Measurements from ENCODE around the gene SAP130. TPM values are rescaled to one million over a fixed set of nuclear protein-coding genes. Genes with fewer than 3 reads are reported as not detected.

SAP130 gene
- total and polyA plus RNA-seq, 2 of the 4 experiments (the other 2 are of a cell fraction) = 6.1 to 17.1 TPM

GRCh38 chr2:127935337-127935736, 92.5 kb downstream of the SAP130 start:
- no peak overlapping the region for H3K56ac ChIP-seq (ENCODE audit: extremely low read depth, insufficient read depth, low read length)
- H4K5ac ChIP-seq (ENCODE audit: low read depth, low read length) = no peak overlapping the region
- no peak overlapping the region for H3K14ac ChIP-seq (replicated peaks; ENCODE audit: low read depth, low read length)
- 78% methylated on average over 3 of the region's 6 CpGs; no CpG with 5 or more reads in 1 of the 2 experiments for WGBS, 2 experiments (ENCODE audit: extremely low coverage in 2 of 2, insufficient read length in 1 of 2)
- no peak overlapping the region for H4K8ac ChIP-seq (ENCODE audit: low read depth in 2 of 2, low read length in 2 of 2)
- ATAC-seq (ENCODE audit: low read depth) (no peak), DNase-seq (no peak)
- no peak overlapping the region for H2BK5ac ChIP-seq (ENCODE audit: low read depth, low read length, poor library complexity, severe bottlenecking)
- H2AK9ac ChIP-seq (replicated peaks; ENCODE audit: low read depth, low read length, poor library complexity) = no peak overlapping the region
- in situ Hi-C loops (cut with MboI; ENCODE audit: low sequenced_read_pairs) (no loop called here), dilution Hi-C loops (cut with HindIII; ENCODE audit: low sequenced_read_pairs, unreplicated experiment) (no loop called here), intact Hi-C loops (cut with micrococcal nuclease) (no loop called here)
- no peaks in the 10 kb centered on the region for H3K79me1 ChIP-seq (ENCODE audit: low read depth in 1 of 2, low read length in 2 of 2)
- H3K27me3 ChIP-seq (ENCODE audit: control insufficient read depth, insufficient read depth, low read length) = no peaks in the 10 kb centered on the region
- no peak overlapping the region for H3K4me2 ChIP-seq (ENCODE audit: low read depth, low read length)
- ChIA-PET POLR2A (ENCODE audit: unreplicated experiment) (no interaction called here), CTCF (no interaction called here)
- no peak overlapping the region for H3K9ac ChIP-seq (ENCODE audit: low read depth, low read length)
- no peak overlapping the region for H2AK5ac ChIP-seq (ENCODE audit: low read depth, low read length)
- H3K4ac ChIP-seq (ENCODE audit: low read depth, low read length) = no peak overlapping the region
- no peak overlapping the region for H3K18ac ChIP-seq (ENCODE audit: low read depth, low read length)
- TF ChIP-seq BHLHE40 (IDR thresholded peaks at IDR 0.05; ENCODE audit: low read depth, low read length) = no peak
- no peak for TF ChIP-seq USF2 (IDR thresholded peaks at IDR 0.05; ENCODE audit: low read depth, low read length)
- no peak for TF ChIP-seq POLR2A (IDR thresholded peaks at IDR 0.05; ENCODE audit: low read depth, low read length)
- TF ChIP-seq RAD21 (IDR thresholded peaks at IDR 0.05; ENCODE audit: low read length) = no peak
- no peak for TF ChIP-seq FOS (IDR thresholded peaks at IDR 0.05; ENCODE audit: low read depth, low read length)
- no peak for TF ChIP-seq MAZ (IDR thresholded peaks at IDR 0.05; ENCODE audit: borderline replicate concordance, low read depth, low read length)
- no peak for TF ChIP-seq RFX5 (IDR thresholded peaks at IDR 0.05; ENCODE audit: low read depth, low read length)
- TF ChIP-seq ELK1 (IDR thresholded peaks at IDR 0.05; ENCODE audit: borderline replicate concordance, low read depth, low read length) = no peak
- TF ChIP-seq MAFK (IDR thresholded peaks at IDR 0.05; ENCODE audit: low read depth, low read length) = no peak
- no peak for TF ChIP-seq MXI1 (IDR thresholded peaks at IDR 0.05; ENCODE audit: borderline replicate concordance, low read depth, low read length)
- no peak for TF ChIP-seq CEBPB (IDR thresholded peaks at IDR 0.05; ENCODE audit: low read depth, low read length)
- no peak for TF ChIP-seq NFE2L2 (IDR thresholded peaks at IDR 0.05; ENCODE audit: low read depth, low read length)
- TF ChIP-seq CTCF (conservative IDR thresholded peaks at IDR 0.05; ENCODE audit: low read depth, low read length) = no peak
- no peak for TF ChIP-seq SMC3 (IDR thresholded peaks at IDR 0.05; ENCODE audit: low read depth, low read length)
- TF ChIP-seq RCOR1 (IDR thresholded peaks at IDR 0.05; ENCODE audit: insufficient replicate concordance, low read length) = no peak
- TF ChIP-seq CHD1 (IDR thresholded peaks at IDR 0.05; ENCODE audit: low read depth, low read length) = no peak
- H3K9me1 ChIP-seq (ENCODE audit: insufficient read depth, low read length) = no peaks in the 10 kb centered on the region
- H2BK20ac ChIP-seq (ENCODE audit: low read depth, low read length) = no peak overlapping the region
- no peak overlapping the region for H2BK120ac ChIP-seq (ENCODE audit: low read depth, low read length)
- H4K91ac ChIP-seq (ENCODE audit: insufficient read depth, low read depth, low read length) = no peak overlapping the region
- no peak overlapping the region for H2AFZ ChIP-seq (replicated peaks; ENCODE audit: low read length, poor library complexity)
- H3K4me1 ChIP-seq (ENCODE audit: control insufficient read depth, insufficient read depth, low read length) = 0 out of 2 replicates have a peak, but pooled peaks cover 2% of the 10 kb centered on the region
- H3K23ac ChIP-seq (ENCODE audit: low read depth, low read length) = no peak overlapping the region
- H3K36me3 ChIP-seq (ENCODE audit: control insufficient read depth, insufficient read depth, low read length) = no peaks in the 10 kb centered on the region
- no peak overlapping the region for H2BK15ac ChIP-seq (ENCODE audit: low read depth, low read length)
- no peaks in the 10 kb centered on the region for H4K20me1 ChIP-seq (ENCODE audit: insufficient read depth, low read length)
- no peak overlapping the region for H3K27ac ChIP-seq (ENCODE audit: insufficient read depth, low read length)
- H3K9me3 ChIP-seq (ENCODE audit: control insufficient read depth, insufficient read depth, low read length) = no peaks in the 10 kb centered on the region
- BruUV-seq (replicated peaks) = no TSS peak
- no peak overlapping the region for H3K4me3 ChIP-seq (ENCODE audit: insufficient read depth, low read depth, low read length)

Measured in IMR-90 (cell line).